Activated T-helper 9 cell treated with anti-CD3 and anti-CD28 coated beads, Interleukin-2, amount 50 U/mL, for 16 hours (primary cell): ENCODE data around the gene NRXN3.

Source experiments
- DNase-seq: peaks from one replicate; pipeline ENCODE4 v3.0.0-alpha.2; 2020; ENCODE audit warnings: low read depth

The NRXN3 gene

DNA sequence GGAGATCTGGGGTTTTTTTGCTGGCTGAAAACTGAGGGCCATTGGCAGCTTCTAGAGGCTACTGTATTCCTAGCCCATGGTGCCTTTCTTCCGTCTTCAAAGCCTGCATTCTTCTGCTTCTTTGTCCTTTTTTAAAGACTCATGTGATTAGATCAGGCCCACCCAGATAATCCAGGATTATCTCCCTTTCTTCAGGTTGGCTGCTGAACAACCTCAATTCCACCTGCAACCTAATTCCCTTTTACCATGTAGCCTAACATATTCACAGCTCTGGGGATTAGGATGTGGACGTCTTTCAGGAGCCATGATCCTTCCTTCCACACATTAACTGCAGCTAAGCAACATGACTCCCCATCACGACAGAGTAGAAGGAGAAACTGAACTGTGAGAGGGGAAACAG lies 1055.6 kb downstream of the NRXN3 start:
- DNase-seq: no peak

GRCh38 chr14:79229383-79229909 lies 1059.3 kb downstream of the NRXN3 start:
- no peak for DNase-seq

- DNase-seq: no peak
Measured at GRCh38 chr14:79242666-79243065, 1072.5 kb downstream of the NRXN3 start.

DNA sequence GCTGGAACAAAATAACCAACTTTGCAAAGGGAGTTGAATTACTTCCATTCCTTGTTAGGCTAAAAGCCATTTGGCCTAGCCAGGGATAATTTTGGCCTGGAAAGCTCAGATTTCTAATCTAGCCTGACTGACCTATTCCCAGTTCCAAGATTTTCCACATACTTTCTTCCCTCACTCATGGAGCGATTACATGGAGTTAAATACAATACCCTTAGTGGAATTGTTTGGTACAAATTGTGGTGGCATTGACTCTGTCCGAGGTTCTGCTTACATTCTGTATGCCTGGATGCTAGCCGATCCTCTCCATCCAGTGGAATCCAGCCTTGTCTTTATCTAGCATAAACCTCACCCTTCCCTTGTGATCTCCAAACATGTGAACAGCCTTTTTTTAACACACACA lies 1076.0 kb downstream of the NRXN3 start:
- no peak for DNase-seq

DNA sequence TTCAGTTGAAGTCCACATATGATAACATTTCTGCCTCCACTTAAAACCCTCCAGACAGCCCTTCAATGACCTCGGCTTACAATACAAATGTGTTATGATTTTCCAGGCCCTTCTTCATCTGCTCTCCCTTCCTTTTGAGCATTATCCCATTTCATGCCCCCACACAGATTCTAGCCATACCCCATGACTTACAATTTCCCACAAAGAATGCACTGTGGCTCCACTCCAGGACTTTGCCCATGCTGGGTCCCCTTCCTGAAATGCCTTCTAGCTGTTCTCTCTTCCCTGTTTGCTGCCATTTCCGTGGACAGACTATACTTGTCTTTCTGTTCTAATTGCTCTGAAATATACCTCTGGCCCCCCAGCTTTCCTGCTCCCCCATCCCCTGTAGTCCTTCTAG lies 1078.0 kb downstream of the NRXN3 start:
- DNase-seq: no peak

DNA sequence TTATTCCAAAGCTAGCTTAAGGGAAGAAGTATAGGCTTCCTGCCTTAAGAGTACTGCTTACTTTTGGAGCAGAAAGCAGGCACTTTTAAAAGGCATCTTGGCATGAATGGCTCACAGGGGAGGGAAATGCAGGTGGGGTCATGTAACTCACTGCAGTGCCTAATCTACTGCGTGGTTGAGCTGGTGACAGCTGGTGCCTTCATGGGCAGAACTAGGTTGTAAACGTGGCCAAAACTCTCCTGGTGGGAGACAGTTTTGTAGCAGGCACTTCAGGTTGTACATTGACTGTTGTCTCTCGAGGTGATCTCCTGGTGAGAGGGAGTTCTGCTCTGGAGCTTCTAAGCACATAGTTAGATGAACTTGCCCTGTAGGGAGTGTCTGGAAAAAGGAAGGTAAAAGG lies 1078.6 kb downstream of the NRXN3 start:
- no peak for DNase-seq

DNA sequence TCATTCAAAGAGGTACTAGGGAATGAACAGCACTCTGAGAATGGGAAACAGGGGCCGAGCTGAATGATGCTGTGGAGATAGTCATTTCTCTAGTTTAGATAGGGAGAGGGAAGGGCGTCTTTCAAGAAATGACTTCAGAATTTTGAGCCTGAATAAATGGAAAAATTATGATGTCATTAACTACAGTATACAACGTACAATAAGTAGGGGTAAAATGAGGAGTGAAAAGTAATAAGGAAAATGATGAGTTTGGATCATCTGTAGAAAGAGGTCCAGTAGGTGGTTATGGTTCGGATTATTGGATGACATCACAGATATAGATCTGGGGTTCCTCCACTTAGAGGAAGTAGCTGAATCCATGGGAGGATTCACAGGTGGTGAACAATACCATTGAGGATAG lies 1081.1 kb downstream of the NRXN3 start:
- no peak for DNase-seq

DNA sequence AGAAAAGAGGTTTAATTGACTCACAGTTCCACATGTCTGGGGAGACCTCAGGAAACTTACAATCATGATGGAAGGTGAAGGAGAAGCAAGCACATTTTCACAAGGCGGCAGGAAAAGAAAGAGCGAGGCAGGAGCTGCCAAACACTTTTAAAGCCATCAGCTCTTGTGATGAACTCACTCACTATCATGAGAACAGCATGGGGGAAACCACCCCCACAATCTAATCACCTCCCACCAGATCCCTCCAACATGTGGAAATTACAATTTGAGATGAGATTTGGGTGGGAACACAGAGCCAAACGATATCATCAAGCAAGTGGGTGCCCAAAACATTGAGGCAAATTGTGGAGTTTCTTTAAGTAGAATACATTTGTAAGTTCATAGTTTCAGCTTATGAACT lies 1083.4 kb downstream of the NRXN3 start:
- no peak for DNase-seq

DNA sequence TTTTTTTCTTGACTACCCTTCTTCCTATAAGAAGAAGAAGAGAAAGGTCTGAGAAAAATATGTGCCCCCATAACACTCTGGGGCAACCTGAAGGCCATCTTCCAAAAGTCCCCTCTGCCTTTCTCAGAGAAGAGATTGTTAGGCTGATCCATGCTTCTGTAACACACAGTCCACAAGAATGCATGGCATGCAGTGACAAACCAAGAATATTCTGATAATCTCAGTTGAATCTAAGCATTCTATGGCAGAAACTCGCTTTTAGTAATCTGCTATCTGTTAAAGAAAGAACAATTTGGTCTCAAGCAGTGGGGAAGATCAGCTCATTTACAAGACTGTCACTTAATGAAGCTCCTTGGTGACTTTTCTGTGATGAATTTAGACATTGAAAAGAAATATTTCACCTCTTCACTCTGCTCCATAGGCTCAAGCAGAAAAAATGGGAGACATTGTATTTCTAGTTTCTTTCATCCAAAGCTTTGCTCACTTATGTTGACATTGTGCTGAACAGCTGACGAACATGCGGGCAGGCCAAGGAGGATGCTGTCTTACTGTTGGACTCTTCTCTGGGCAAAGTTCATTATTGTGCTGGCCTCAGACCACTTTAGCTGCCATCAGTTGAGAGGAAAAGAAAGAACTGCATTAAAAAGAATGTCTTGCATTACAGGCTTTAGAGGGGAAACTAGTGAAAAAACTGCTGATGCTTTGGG lies 1084.0 kb downstream of the NRXN3 start:
- DNase-seq: no peak

DNA sequence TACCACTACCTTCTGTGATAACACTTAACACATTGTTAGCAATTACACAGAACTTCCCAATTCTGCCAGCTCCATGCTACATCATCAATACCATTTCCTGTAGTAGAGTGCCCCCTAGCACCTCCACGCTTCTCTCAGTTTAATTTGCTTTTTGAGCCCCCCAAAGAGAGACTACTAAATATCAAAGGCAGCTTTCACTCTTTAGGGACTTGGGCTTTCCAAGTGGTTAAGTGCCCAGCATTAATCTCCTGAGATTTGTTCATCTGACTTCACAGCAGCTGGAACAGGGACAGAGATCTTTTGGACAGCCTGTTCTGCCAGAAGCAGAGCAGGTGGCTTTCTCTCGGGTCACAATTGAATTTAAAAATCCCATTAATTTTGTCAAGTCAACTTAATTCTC lies 1086.2 kb downstream of the NRXN3 start:
- DNase-seq: no peak

GRCh38 chr14:79260406-79260805 lies 1090.2 kb downstream of the NRXN3 start:
- DNase-seq: no peak

- no peak for DNase-seq
Measured at GRCh38 chr14:79265366-79265946, 1095.3 kb downstream of the NRXN3 start.

DNA sequence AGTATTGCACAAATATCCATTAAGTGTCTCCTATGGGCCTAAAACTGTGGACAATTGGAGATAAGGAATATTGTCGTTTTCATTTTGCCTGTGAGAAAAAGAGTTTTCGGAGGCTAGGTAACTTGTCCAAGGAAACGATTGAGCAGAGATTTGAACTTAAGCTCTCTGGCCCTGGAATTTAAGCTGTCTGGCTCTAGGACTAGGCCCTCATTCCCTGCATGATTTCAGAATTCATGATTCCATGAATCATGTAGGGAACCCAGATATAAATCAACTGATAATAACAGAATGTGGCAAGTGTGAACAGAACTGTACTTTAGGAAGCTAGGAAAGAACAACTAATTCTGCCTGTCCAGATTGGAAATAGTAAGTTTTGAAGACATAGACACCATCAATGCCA lies 1100.2 kb downstream of the NRXN3 start:
- no peak for DNase-seq

DNA sequence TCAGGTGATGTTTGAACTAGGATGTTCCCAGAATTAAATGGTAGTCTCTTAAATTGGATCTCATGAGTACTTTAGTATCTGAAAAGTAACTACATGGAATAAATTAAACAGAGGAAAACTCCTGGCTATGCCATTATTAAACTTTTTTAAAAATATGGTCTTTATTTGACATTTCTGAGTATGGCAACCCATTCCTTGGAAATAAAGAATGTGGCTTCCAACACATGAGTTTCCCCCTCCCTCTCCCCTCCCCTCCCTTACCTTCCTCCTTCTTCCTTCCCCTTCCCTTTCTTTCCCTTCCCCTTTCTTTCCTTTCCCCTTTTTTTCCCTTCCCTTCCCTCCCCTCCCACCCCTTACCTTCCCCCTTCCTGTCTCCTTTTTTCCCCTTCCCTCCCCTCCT lies 1100.9 kb downstream of the NRXN3 start:
- no peak for DNase-seq

- no peak for DNase-seq
Measured at GRCh38 chr14:79274641-79275291, 1104.6 kb downstream of the NRXN3 start.

- no peak for DNase-seq
Measured at GRCh38 chr14:79275292-79275655, 1105.1 kb downstream of the NRXN3 start.

- no peak for DNase-seq
Measured at GRCh38 chr14:79278286-79278797, 1108.2 kb downstream of the NRXN3 start.

DNA sequence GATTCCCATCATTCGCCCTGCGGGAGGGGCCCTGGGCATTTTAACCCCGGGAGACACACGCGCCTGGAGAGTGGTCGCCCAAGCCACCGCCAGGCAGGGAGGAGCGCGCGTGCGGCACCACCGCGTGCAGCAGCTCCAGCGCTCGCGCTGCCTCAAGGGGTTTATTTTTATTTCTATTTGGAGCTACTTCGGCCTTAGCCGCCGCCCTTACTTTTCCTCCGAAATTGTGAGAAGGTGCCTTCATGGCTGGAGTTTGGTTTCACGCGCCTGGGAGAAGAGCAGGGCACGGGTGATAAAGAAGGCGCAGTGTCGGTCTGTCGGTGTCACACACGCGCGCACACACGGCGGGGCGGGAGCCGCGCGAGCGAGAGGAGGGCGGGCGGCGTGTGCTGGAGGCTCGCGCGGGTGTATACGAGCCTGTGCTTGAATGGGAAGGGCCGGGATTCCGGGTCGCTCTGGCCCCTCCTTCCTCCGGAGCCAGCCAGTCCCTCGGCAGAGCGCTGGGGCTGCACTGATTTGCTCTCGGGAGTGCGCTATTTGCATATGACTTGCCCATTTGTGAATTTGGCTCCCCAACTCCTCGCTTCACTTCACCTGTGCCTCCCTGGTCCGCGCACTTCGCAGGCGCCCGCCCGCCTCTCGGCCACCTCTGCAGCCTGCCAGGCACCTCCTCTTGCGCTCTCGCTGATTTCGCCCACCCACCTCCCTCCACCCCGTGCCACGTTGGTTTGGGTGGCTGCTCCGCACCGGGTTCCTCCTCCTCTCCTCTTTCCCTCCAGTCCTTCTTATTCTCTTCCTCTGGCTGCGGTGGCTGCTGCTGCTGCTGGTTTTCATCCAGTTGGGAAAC lies 1108.8 kb downstream of the NRXN3 start:
- DNase-seq: no peak

- DNase-seq: no peak
Measured at GRCh38 chr14:79279645-79280597, 1109.7 kb downstream of the NRXN3 start.

DNA sequence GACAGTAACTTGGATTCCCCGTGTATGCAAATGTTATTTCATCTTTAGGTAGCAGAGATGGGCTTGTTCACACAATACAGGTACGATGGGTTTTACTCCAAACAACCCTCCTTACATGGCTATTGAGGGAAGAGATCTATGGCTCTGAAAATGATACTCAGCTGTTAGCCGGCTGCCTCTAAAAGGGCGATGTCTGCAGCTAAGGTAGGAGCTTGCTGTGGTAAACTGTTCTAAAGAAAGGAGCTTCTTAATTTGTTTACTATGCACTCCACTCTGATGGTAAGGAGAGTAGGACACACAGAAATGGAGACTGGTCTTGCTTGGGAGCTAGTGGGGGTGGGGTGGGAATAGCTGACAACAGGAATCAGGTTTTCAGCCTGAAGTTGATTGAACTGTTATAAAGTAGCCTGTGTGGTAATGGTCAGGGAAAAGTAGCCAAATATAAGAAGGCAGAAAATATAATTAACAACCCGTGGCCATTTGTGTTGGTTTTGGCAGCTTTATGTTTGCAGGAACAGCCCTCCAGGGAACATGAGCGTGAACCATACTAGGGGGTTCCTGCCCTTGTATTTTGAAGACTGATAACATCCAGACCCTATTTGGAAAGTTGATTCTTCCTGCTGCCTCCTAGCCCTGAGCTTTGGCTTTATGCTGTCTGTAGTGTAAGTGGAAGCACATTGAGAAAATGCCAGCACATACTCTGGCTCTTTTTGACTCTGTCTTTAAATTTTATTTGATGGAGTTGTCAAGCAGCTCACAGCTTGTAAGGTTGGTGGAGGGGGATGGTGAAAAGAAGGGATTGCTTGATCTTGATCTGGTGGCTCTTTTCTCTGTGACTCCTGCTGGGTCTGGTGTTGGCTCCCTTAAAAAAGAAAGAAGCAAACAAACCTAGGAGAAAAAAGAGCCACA lies 1111.3 kb downstream of the NRXN3 start:
- DNase-seq: no peak
